SK-N-SH treated with all-trans-retinoic acid at 6 μM for 48 hours (cell line): ENCODE measurements around the gene GALNTL6.

Experiments used
- ATAC-seq: fragments of 200-7000 bp; cut with Tn5 transposase; 3 replicates; pipeline ENCODE4 v1.9.1; 2020; ENCODE audit warnings: mild to moderate bottlenecking, moderate library complexity
- ARNTL ChIP-seq: fragments of 450-650 bp; formaldehyde crosslinking; IDR thresholded peaks from 2 replicates; pipeline ENCODE4 v1.5.0; 2020; ENCODE audit warnings: low read depth, mild to moderate bottlenecking, moderate library complexity, borderline replicate concordance
- BACH2 ChIP-seq: fragments of 250-450 bp; sonication (Bioruptor Pico); IDR thresholded peaks from 2 replicates; pipeline ENCODE4 v1.9.0; 2021; ENCODE audit warnings: mild to moderate bottlenecking, borderline replicate concordance
- CSDC2 ChIP-seq: fragments of 250-450 bp; sonication (Bioruptor Pico); IDR thresholded peaks from 2 replicates; pipeline ENCODE4 v1.5.0; 2020; ENCODE audit warnings: mild to moderate bottlenecking, moderate library complexity
- CSRNP3 ChIP-seq: fragments of 250-450 bp; sonication (Bioruptor Pico); IDR thresholded peaks from 2 replicates; pipeline ENCODE4 v1.5.1; 2021; ENCODE audit warnings: mild to moderate bottlenecking, moderate library complexity
- ESRRG ChIP-seq: fragments of 250-450 bp; sonication (Bioruptor Pico); IDR thresholded peaks from 2 replicates; pipeline ENCODE4 v1.6.1; 2021; ENCODE audit warnings: mild to moderate bottlenecking
- GLIS3 ChIP-seq: fragments of 250-450 bp; sonication (Bioruptor Pico); IDR thresholded peaks from 2 replicates; pipeline ENCODE4 v1.5.0; 2020; ENCODE audit warnings: mild to moderate bottlenecking, moderate library complexity
- ISL1 ChIP-seq: fragments of 250-450 bp; sonication (Bioruptor Pico); IDR thresholded peaks from 2 replicates; pipeline ENCODE4 v2.1.2; 2022; ENCODE audit warnings: mild to moderate bottlenecking, moderate library complexity
- OSR1 ChIP-seq: fragments of 250-450 bp; sonication (Bioruptor Pico); IDR thresholded peaks from 2 replicates; pipeline ENCODE4 v1.8.0; 2022; ENCODE audit warnings: moderate library complexity, mild to moderate bottlenecking, inconsistent platforms
- PATZ1 ChIP-seq: fragments of 250-450 bp; sonication (Bioruptor Pico); IDR thresholded peaks from 2 replicates; pipeline ENCODE4 v1.8.0; 2020; ENCODE audit warnings: mild to moderate bottlenecking, moderate library complexity, borderline replicate concordance
- PPARA ChIP-seq: fragments of 250-450 bp; sonication (Bioruptor Pico); IDR thresholded peaks from 2 replicates; pipeline ENCODE4 v1.5.0; 2020; ENCODE audit warnings: mild to moderate bottlenecking, borderline replicate concordance
- RARB ChIP-seq: fragments of 250-450 bp; sonication (Bioruptor Pico); IDR thresholded peaks from 2 replicates; pipeline ENCODE4 v1.8.0; 2021; ENCODE audit warnings: mild to moderate bottlenecking, moderate library complexity
- SNAI2 ChIP-seq: fragments of 250-450 bp; sonication (Bioruptor Pico); IDR thresholded peaks from 2 replicates; pipeline ENCODE4 v1.5.0; 2020; ENCODE audit warnings: mild to moderate bottlenecking, moderate library complexity
- TOX ChIP-seq: fragments of 250-450 bp; sonication (Bioruptor Pico); IDR thresholded peaks from 2 replicates; pipeline ENCODE4 v1.8.0; 2021; ENCODE audit warnings: mild to moderate bottlenecking, moderate library complexity, borderline replicate concordance
- ZC3H10 ChIP-seq: fragments of 250-450 bp; sonication (Bioruptor Pico); IDR thresholded peaks from 2 replicates; pipeline ENCODE4 v1.5.1; 2021; ENCODE audit warnings: mild to moderate bottlenecking, moderate library complexity
- ZFP3 ChIP-seq: fragments of 250-450 bp; sonication (Bioruptor Pico); IDR thresholded peaks from 2 replicates; pipeline ENCODE4 v1.5.0; 2020; ENCODE audit warnings: mild to moderate bottlenecking, moderate library complexity
- ZFP30 ChIP-seq: fragments of 450-650 bp; formaldehyde crosslinking; IDR thresholded peaks from 2 replicates; pipeline ENCODE4 v1.5.0; 2022; ENCODE audit warnings: mild to moderate bottlenecking, moderate library complexity
- ZNF70 ChIP-seq: fragments of 450-650 bp; formaldehyde crosslinking; IDR thresholded peaks from 2 replicates; pipeline ENCODE4 v1.5.0; 2020; ENCODE audit warnings: mild to moderate bottlenecking, moderate library complexity
- TF ChIP-seq, protein P1 (sequence below): fragments of 250-450 bp; sonication (Bioruptor Pico); IDR thresholded peaks from 2 replicates; pipeline ENCODE4 v1.8.0; 2021; ENCODE audit warnings: low read depth, mild to moderate bottlenecking, moderate library complexity, borderline replicate concordance
- TF ChIP-seq, protein P2 (sequence below): fragments of 250-450 bp; sonication (Bioruptor Pico); IDR thresholded peaks from 2 replicates; pipeline ENCODE4 v1.5.1; 2020; ENCODE audit warnings: low read depth, mild to moderate bottlenecking, moderate library complexity
- TF ChIP-seq, protein P3 (sequence below): fragments of 250-450 bp; sonication (Bioruptor Pico); IDR thresholded peaks from 2 replicates; pipeline ENCODE4 v1.5.0; 2020; ENCODE audit warnings: mild to moderate bottlenecking, moderate library complexity

GALNTL6 gene

DNA sequence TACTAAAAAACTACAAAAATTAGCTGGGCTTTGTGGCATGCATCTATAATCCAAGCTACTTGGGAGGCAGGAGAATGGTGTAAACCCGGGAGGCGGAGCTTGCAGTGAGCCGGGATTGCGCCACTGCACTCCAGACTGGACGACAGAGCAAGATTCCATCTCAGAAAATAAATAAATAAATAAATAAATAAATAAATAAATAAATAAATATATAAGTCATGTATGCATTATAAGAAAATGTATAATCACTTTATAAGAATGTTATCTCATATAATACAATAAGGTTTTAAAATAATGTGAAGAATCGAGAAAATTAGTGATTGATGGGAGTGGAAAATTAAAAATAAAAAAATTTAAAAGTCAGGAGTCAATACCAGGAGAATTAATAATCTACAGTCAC is 127.5 kb downstream of the GALNTL6 start:
- no peak for ATAC-seq
- TF ChIP-seq PPARA (CRISPR knock-in tag) (no peak), BACH2 (CRISPR knock-in tag) (no peak), RARB (CRISPR knock-in tag) (no peak), GLIS3 (CRISPR knock-in tag) (no peak), ZNF70 (CRISPR knock-in tag) (no peak), ZC3H10 (no peak), PATZ1 (CRISPR knock-in tag) (no peak), TOX (no peak), ZFP3 (no peak), SNAI2 (CRISPR knock-in tag) (no peak), ISL1 (no peak), ESRRG (no peak), CSDC2 (CRISPR knock-in tag) (no peak), ZFP30 (CRISPR knock-in tag) (no peak), ARNTL (CRISPR knock-in tag) (no peak), OSR1 (no peak)
- TF ChIP-seq, protein P1, sequence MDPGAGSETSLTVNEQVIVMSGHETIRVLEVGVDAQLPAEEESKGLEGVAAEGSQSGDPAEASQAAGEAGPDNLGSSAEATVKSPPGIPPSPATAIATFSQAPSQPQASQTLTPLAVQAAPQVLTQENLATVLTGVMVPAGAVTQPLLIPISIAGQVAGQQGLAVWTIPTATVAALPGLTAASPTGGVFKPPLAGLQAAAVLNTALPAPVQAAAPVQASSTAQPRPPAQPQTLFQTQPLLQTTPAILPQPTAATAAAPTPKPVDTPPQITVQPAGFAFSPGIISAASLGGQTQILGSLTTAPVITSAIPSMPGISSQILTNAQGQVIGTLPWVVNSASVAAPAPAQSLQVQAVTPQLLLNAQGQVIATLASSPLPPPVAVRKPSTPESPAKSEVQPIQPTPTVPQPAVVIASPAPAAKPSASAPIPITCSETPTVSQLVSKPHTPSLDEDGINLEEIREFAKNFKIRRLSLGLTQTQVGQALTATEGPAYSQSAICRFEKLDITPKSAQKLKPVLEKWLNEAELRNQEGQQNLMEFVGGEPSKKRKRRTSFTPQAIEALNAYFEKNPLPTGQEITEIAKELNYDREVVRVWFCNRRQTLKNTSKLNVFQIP (CRISPR knock-in tag): no peak
- TF ChIP-seq, protein P2, sequence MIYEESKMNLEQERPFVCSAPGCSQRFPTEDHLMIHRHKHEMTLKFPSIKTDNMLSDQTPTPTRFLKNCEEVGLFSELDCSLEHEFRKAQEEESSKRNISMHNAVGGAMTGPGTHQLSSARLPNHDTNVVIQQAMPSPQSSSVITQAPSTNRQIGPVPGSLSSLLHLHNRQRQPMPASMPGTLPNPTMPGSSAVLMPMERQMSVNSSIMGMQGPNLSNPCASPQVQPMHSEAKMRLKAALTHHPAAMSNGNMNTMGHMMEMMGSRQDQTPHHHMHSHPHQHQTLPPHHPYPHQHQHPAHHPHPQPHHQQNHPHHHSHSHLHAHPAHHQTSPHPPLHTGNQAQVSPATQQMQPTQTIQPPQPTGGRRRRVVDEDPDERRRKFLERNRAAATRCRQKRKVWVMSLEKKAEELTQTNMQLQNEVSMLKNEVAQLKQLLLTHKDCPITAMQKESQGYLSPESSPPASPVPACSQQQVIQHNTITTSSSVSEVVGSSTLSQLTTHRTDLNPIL (CRISPR knock-in tag): no peak
- TF ChIP-seq, protein P3, sequence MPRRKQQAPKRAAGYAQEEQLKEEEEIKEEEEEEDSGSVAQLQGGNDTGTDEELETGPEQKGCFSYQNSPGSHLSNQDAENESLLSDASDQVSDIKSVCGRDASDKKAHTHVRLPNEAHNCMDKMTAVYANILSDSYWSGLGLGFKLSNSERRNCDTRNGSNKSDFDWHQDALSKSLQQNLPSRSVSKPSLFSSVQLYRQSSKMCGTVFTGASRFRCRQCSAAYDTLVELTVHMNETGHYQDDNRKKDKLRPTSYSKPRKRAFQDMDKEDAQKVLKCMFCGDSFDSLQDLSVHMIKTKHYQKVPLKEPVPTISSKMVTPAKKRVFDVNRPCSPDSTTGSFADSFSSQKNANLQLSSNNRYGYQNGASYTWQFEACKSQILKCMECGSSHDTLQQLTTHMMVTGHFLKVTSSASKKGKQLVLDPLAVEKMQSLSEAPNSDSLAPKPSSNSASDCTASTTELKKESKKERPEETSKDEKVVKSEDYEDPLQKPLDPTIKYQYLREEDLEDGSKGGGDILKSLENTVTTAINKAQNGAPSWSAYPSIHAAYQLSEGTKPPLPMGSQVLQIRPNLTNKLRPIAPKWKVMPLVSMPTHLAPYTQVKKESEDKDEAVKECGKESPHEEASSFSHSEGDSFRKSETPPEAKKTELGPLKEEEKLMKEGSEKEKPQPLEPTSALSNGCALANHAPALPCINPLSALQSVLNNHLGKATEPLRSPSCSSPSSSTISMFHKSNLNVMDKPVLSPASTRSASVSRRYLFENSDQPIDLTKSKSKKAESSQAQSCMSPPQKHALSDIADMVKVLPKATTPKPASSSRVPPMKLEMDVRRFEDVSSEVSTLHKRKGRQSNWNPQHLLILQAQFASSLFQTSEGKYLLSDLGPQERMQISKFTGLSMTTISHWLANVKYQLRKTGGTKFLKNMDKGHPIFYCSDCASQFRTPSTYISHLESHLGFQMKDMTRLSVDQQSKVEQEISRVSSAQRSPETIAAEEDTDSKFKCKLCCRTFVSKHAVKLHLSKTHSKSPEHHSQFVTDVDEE (CRISPR knock-in tag): no peak
- TF ChIP-seq, all 23 proteins: peak for 0

GRCh38 chr4:171947400-171947799 is 134.2 kb downstream of the GALNTL6 start:
- TF ChIP-seq SNAI2 (CRISPR knock-in tag) (no peak), PATZ1 (CRISPR knock-in tag) (no peak), ZC3H10 (no peak), CSRNP3 (CRISPR knock-in tag) (no peak), RARB (CRISPR knock-in tag) (no peak), ARNTL (CRISPR knock-in tag) (no peak), BACH2 (CRISPR knock-in tag) (no peak)
- TF ChIP-seq, protein P2 (CRISPR knock-in tag): no peak
- ATAC-seq: no peak
